ENCODE results near the gene TEX48. TPM values are rescaled to one million over a fixed set of nuclear protein-coding genes. Genes with fewer than 3 reads are reported as not detected.

The TEX48 gene
- total and polyA plus RNA-seq, 10 of the 15 experiments (the other 5 are each of a cell fraction or from before 2014, with no cell fraction given): not detected

DNA sequence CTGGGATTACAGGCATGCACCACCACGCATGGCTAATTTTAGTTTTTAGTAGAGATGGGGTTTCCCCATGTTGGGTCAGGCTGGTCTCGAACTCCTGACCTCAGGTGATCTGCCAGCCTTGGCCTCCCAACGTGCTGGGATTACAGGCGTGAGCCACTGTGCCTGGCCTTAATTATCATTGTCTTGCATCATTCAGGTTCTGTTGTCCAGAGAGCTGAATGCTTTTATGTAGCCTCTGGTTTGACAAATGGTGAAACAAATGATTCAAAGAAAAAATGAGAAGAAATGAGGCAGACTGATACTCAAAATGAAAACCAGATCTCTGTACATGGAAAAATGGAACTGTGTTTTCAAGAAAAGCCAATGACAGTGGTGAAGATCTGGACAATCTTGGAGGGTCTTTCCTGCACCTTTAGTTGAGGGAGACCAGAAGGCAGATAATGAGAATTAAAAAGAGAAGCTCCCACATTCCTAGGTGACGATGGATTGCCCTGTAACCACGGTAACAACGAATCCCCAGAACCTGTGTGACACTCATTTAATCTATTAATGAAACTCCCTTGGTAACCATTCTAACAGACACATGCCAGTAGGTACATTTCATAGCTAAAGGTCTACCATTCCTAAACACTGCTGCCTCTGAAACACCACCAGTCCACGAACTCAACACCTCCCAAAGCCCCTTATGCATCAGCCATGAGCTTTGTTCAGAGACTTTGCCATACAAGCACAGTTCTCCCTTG, 1.6 kb downstream of the TEX48 start:
- WGBS (ENCODE audit: insufficient coverage, insufficient replicate concordance, low lambda C conversion rate, missing lambda C conversion rate): under 1% methylated on average over 8 of the region's 8 CpGs
- no peak overlapping the region for H3K4me2 ChIP-seq (ENCODE audit: control insufficient read depth, insufficient read depth)
- ChIA-PET RAD21 (ENCODE audit: unreplicated experiment) (interaction anchor here (0.6 to 2.9 kb wide), 21 partner anchors 12 to 384 kb away, joined by 3 to 26 read pairs (median 5); no protein-coding TSS in a partner anchor), SMC1A (ENCODE audit: uncharacterized antibody, unreplicated experiment) (interaction anchor here (0.6 to 4.1 kb wide), 33 partner anchors 9 to 937 kb away, joined by 3 to 41 read pairs (median 5); partner anchors contain the start of gene TNFSF15), CTCF (interaction anchor here (0.5 to 11.6 kb wide), 53 partner anchors 13 to 845 kb away, joined by 3 to 135 read pairs (median 4); no protein-coding TSS in a partner anchor), POLR2A (no interaction called here)
- H3K4me1 ChIP-seq (ENCODE audit: control insufficient read depth, insufficient read depth, low read length): no peaks in the 10 kb centered on the region
- DNase-seq (ENCODE audit: low read depth, low spot score): no peak
- H3K4me3 ChIP-seq: no peak overlapping the region
- no peaks in the 10 kb centered on the region for H3K9me3 ChIP-seq (replicated peaks; ENCODE audit: control insufficient read depth, insufficient read depth, low read length)
- no peaks in the 10 kb centered on the region for H4K20me1 ChIP-seq (ENCODE audit: control insufficient read depth, insufficient read depth)
- intact Hi-C loops (cut with micrococcal nuclease; ENCODE audit: unreplicated experiment): loop anchor here (1.0 kb wide), 2 partner anchors 59 to 334 kb away; no protein-coding TSS in a partner anchor
- BruUV-seq (replicated peaks): no TSS peak
- H2AFZ ChIP-seq (ENCODE audit: control insufficient read depth, low read depth, low read length): no peak overlapping the region
- no peaks in the 10 kb centered on the region for H3K36me3 ChIP-seq (ENCODE audit: control insufficient read depth in 2 of 2, insufficient read depth in 2 of 2, low read length in 1 of 2)
- in situ Hi-C loops (cut with MboI): no loop called here
- no peak overlapping the region for H3K27ac ChIP-seq (ENCODE audit: control insufficient read depth, insufficient read depth)
- H3K9ac ChIP-seq (ENCODE audit: control insufficient read depth, insufficient read depth, low read length): no peak overlapping the region
- FAIRE-seq: no peak
- no peak for ATAC-seq
- peaks cover 0 to 9% of the 10 kb centered on the region in 2 experiments; a peak in 2 of 4 replicates for H3K27me3 ChIP-seq (replicated peaks in 1 of 2; ENCODE audit: control insufficient read depth in 2 of 2, insufficient read depth in 2 of 2, low read length in 1 of 2)
- H3K79me2 ChIP-seq (ENCODE audit: control insufficient read depth, insufficient read depth, low read length): no peaks in the 10 kb centered on the region
- no peak for TF ChIP-seq SMAD5 (IDR thresholded peaks at IDR 0.05; ENCODE audit: low read depth)
- TF ChIP-seq STAT1 (conservative IDR thresholded peaks at IDR 0.05): no peak
- no peak for TF ChIP-seq TBL1XR1 (IDR thresholded peaks at IDR 0.05; ENCODE audit: low read depth, low read length)
- TF ChIP-seq NFXL1 (IDR thresholded peaks at IDR 0.05; ENCODE audit: borderline replicate concordance): no peak
- no peak for TF ChIP-seq IKZF2 (IDR thresholded peaks at IDR 0.05)
- TF ChIP-seq PRDM15 (CRISPR knock-in tag; IDR thresholded peaks at IDR 0.05): no peak
- TF ChIP-seq SUPT20H (IDR thresholded peaks at IDR 0.05; ENCODE audit: borderline replicate concordance, control insufficient read depth, low read depth, low read length): no peak
- no peak for TF ChIP-seq ASH2L (IDR thresholded peaks at IDR 0.05; ENCODE audit: borderline replicate concordance, low read depth)
- no peak for TF ChIP-seq PAX5 (IDR thresholded peaks at IDR 0.05; ENCODE audit: borderline replicate concordance, low read depth, low read length)
- TF ChIP-seq, protein P1, sequence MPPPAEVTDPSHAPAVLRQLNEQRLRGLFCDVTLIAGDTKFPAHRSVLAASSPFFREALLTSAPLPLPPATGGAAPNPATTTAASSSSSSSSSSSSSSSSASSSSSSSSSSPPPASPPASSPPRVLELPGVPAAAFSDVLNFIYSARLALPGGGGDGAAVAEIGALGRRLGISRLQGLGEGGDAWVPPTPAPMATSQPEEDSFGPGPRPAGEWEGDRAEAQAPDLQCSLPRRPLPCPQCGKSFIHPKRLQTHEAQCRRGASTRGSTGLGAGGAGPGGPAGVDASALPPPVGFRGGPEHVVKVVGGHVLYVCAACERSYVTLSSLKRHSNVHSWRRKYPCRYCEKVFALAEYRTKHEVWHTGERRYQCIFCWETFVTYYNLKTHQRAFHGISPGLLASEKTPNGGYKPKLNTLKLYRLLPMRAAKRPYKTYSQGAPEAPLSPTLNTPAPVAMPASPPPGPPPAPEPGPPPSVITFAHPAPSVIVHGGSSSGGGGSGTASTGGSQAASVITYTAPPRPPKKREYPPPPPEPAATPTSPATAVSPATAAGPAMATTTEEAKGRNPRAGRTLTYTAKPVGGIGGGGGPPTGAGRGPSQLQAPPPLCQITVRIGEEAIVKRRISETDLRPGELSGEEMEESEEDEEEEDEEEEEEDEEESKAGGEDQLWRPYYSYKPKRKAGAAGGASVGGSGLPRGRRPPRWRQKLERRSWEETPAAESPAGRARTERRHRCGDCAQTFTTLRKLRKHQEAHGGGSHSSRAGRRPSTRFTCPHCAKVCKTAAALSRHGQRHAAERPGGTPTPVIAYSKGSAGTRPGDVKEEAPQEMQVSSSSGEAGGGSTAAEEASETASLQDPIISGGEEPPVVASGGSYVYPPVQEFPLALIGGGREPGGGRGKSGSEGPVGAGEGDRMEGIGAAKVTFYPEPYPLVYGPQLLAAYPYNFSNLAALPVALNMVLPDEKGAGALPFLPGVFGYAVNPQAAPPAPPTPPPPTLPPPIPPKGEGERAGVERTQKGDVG (CRISPR knock-in tag; IDR thresholded peaks at IDR 0.05): no peak
- no peak for TF ChIP-seq SUZ12 (IDR thresholded peaks at IDR 0.05; ENCODE audit: unreplicated experiment)
- TF ChIP-seq TCF3 (IDR thresholded peaks at IDR 0.05; ENCODE audit: borderline replicate concordance, insufficient read depth, low read depth, low read length): no peak
- no peak for TF ChIP-seq MYB (IDR thresholded peaks at IDR 0.05; ENCODE audit: borderline replicate concordance, low read depth, low read length)
- TF ChIP-seq CHD1 (IDR thresholded peaks at IDR 0.05; ENCODE audit: low read depth, low read length): no peak
- no peak for TF ChIP-seq NFYA (IDR thresholded peaks at IDR 0.05; ENCODE audit: borderline replicate concordance, low read depth, low read length)
- TF ChIP-seq RELA (IDR thresholded peaks at IDR 0.05; ENCODE audit: borderline replicate concordance, partially characterized antibody): no peak
- TF ChIP-seq BHLHE40 (IDR thresholded peaks at IDR 0.05; ENCODE audit: borderline replicate concordance in 1 of 2, low read depth in 2 of 2, low read length in 1 of 2): no peak
